HEK293T (cell line): ENCODE data around the gene IRF2BPL.

Experiments used
- CTCF ChIA-PET: fragments of 350-600 bp; formaldehyde crosslinking; extraction: SDS; loops from one replicate; lab custom pipeline; 2021; ENCODE audit warnings: antibody characterized with exemption, inconsistent platforms; lab: Yijun Ruan, JAX
- POLR2A ChIA-PET: fragments of 350-600 bp; formaldehyde crosslinking; extraction: SDS; loops from one replicate; lab custom pipeline; 2020; ENCODE audit warnings: antibody characterized with exemption, inconsistent platforms; lab: Yijun Ruan, JAX
- DNase-seq: peaks from one replicate; pipeline ENCODE4 v3.0.0; 2012; ENCODE audit warnings: mixed read lengths; ENCODE audit errors: extremely low spot score
- ARNT ChIP-seq: fragments of 450-650 bp; IDR thresholded peaks from 2 replicates; pipeline ENCODE4 v1.6.1; 2017; ENCODE audit warnings: mild to moderate bottlenecking
- BHLHE40 ChIP-seq: fragments of 450-650 bp; IDR thresholded peaks from 2 replicates; pipeline ENCODE4 v1.6.1; 2016; ENCODE audit warnings: mild to moderate bottlenecking, moderate library complexity, borderline replicate concordance
- CTBP1 ChIP-seq: fragments of 450-650 bp; IDR thresholded peaks from 2 replicates; pipeline ENCODE4 v1.6.1; 2016; ENCODE audit warnings: borderline replicate concordance
- ELF4 ChIP-seq: fragments of 450-650 bp; IDR thresholded peaks from 2 replicates; pipeline ENCODE4 v1.6.1; 2017; ENCODE audit warnings: antibody characterized with exemption
- FOXA1 ChIP-seq: fragments of 450-650 bp; IDR thresholded peaks from 2 replicates; pipeline ENCODE4 v1.6.1; 2016; ENCODE audit warnings: mild to moderate bottlenecking
- FOXK2 ChIP-seq: fragments of 450-650 bp; IDR thresholded peaks from 2 replicates; pipeline ENCODE4 v1.6.1; 2016; ENCODE audit warnings: mild to moderate bottlenecking
- FOXM1 ChIP-seq: fragments of 450-650 bp; IDR thresholded peaks from 2 replicates; pipeline ENCODE4 v1.6.1; 2017; ENCODE audit warnings: mild to moderate bottlenecking, borderline replicate concordance
- HDGF ChIP-seq: fragments of 450-650 bp; IDR thresholded peaks from 2 replicates; pipeline ENCODE4 v1.6.1; 2017; ENCODE audit warnings: antibody characterized with exemption, borderline replicate concordance
- L3MBTL2 ChIP-seq: fragments of 450-650 bp; conservative IDR thresholded peaks from 2 replicates; pipeline ENCODE4 v1.6.1; 2016; ENCODE audit warnings: mild to moderate bottlenecking
- LEF1 ChIP-seq: fragments of 450-650 bp; IDR thresholded peaks from 2 replicates; pipeline ENCODE4 v1.6.1; 2017; ENCODE audit warnings: mild to moderate bottlenecking, borderline replicate concordance
- NFRKB ChIP-seq: fragments of 450-650 bp; IDR thresholded peaks from 2 replicates; pipeline ENCODE4 v1.6.1; 2016; ENCODE audit warnings: mild to moderate bottlenecking, moderate library complexity
- PKNOX1 ChIP-seq: fragments of 450-650 bp; IDR thresholded peaks from 2 replicates; pipeline ENCODE4 v1.6.1; 2016
- SP1 ChIP-seq: fragments of 450-650 bp; IDR thresholded peaks from 2 replicates; pipeline ENCODE4 v1.6.1; 2017
- SUZ12 ChIP-seq: fragments of 450-650 bp; IDR thresholded peaks from 2 replicates; pipeline ENCODE4 v1.6.1; 2016; ENCODE audit warnings: mild to moderate bottlenecking
- TARDBP ChIP-seq: fragments of 450-650 bp; IDR thresholded peaks from 2 replicates; pipeline ENCODE4 v1.6.1; 2016
- ZNF384 ChIP-seq: fragments of 450-650 bp; IDR thresholded peaks from 2 replicates; pipeline ENCODE4 v1.6.1; 2016

IRF2BPL gene

GRCh38 chr14:77018785-77019184 lies 9.7 kb downstream of the IRF2BPL start:
- no peak for TF ChIP-seq TARDBP
- no peak for TF ChIP-seq LEF1
- no peak for TF ChIP-seq ZNF384
- TF ChIP-seq ELF4 = no peak
- TF ChIP-seq PKNOX1 = no peak
- TF ChIP-seq HDGF = no peak
- no peak for TF ChIP-seq FOXK2
- no peak for TF ChIP-seq CTBP1
- no peak for TF ChIP-seq ARNT
- no peak for TF ChIP-seq SP1
- no peak for TF ChIP-seq NFRKB
- TF ChIP-seq BHLHE40 = no peak
- TF ChIP-seq SUZ12 = no peak
- TF ChIP-seq L3MBTL2 = no peak
- no peak for TF ChIP-seq FOXA1
- no peak for TF ChIP-seq FOXM1
- no peak for DNase-seq
- ChIA-PET POLR2A (no interaction called here), CTCF (no interaction called here)

GRCh38 chr14:77017666-77018065 lies 10.8 kb downstream of the IRF2BPL start:
- DNase-seq = no peak
- ChIA-PET CTCF (no interaction called here), POLR2A (interaction anchor here (1.7 kb wide), 1 partner anchor 9 kb away, joined by 7 read pairs; no protein-coding TSS in a partner anchor)
- TF ChIP-seq FOXK2 (no peak), BHLHE40 (no peak), LEF1 (no peak), PKNOX1 (no peak), CTBP1 (no peak), L3MBTL2 (no peak), TARDBP (no peak), ELF4 (no peak), FOXM1 (no peak), ZNF384 (no peak), NFRKB (no peak)

- ChIA-PET CTCF (no interaction called here), POLR2A (interaction anchor here (0.7 to 1.5 kb wide), 2 partner anchors 8 to 9 kb away, joined by 3 to 6 read pairs; no protein-coding TSS in a partner anchor)
- no peak for TF ChIP-seq ZNF384
- no peak for DNase-seq
Observed at GRCh38 chr14:77014734-77015133, 13.8 kb downstream of the IRF2BPL start.

- ChIA-PET CTCF (no interaction called here), POLR2A (interaction anchor here (1.5 kb wide), 1 partner anchor 10 kb away, joined by 6 read pairs; no protein-coding TSS in a partner anchor)
- TF ChIP-seq L3MBTL2 (no peak), PKNOX1 (no peak), HDGF (no peak), SUZ12 (no peak), ELF4 (no peak), BHLHE40 (no peak), LEF1 (no peak), ZNF384 (no peak), TARDBP (no peak), NFRKB (no peak), ARNT (no peak), CTBP1 (no peak), FOXM1 (no peak), FOXK2 (no peak), SP1 (no peak), FOXA1 (no peak)
- no peak for DNase-seq
Observed at GRCh38 chr14:77014004-77014604, 14.4 kb downstream of the IRF2BPL start.

GRCh38 chr14:77012193-77012765 lies 16.2 kb downstream of the IRF2BPL start:
- POLR2A ChIA-PET = interaction anchor here (1.3 kb wide), 1 partner anchor 22 kb away, joined by 6 read pairs; no protein-coding TSS in a partner anchor
- CTCF ChIA-PET = interaction anchor here (0.5 to 1.3 kb wide), 5 partner anchors 10 to 95 kb away, joined by 3 read pairs; no protein-coding TSS in a partner anchor
- DNase-seq = no peak
- no peak for TF ChIP-seq HDGF
- TF ChIP-seq NFRKB = no peak
- TF ChIP-seq CTBP1 = no peak
- TF ChIP-seq FOXM1 = no peak
- TF ChIP-seq TARDBP = no peak
- TF ChIP-seq ELF4 = no peak
- TF ChIP-seq L3MBTL2 = no peak
- TF ChIP-seq FOXK2 = no peak
- TF ChIP-seq ZNF384 = no peak
- TF ChIP-seq SUZ12 = no peak
- no peak for TF ChIP-seq ARNT
- TF ChIP-seq SP1 = no peak
- no peak for TF ChIP-seq FOXA1
- no peak for TF ChIP-seq LEF1
- no peak for TF ChIP-seq BHLHE40
- no peak for TF ChIP-seq PKNOX1
